PC-9 (cell line): Measurements from ENCODE around the gene CAPZA2. TPM values are rescaled to one million over a fixed set of nuclear protein-coding genes. Genes with fewer than 3 reads are reported as not detected.

Source experiments
- BruUV-seq: library from RNA; stranded (reverse); fragments of 400-500 nt; replicated peaks from 2 replicates; lab custom pipeline; 2021; lab: Mats Ljungman, UMichigan
- CTCF ChIA-PET: fragments of 300-600 bp; sonication (Branson Sonifier 250); formaldehyde crosslinking; loops from one replicate; lab custom pipeline; 2022; ENCODE audit warnings: antibody characterized with exemption; lab: Charles Lee
- POLR2A ChIA-PET: fragments of 300-600 bp; sonication (Branson Sonifier 250); formaldehyde crosslinking; loops from one replicate; lab custom pipeline; 2022; ENCODE audit warnings: antibody characterized with exemption; ENCODE audit not compliant: unreplicated experiment; lab: Charles Lee
- DNase-seq, 2 experiments: peaks; one replicate each; pipeline versions ENCODE4 v3.0.0 to v3.0.0-alpha.2; 2015 to 2022; ENCODE audit warnings: mixed read lengths in 1 of 2
- H2AFZ ChIP-seq: fragments of 200-600 bp; sonication (generic); 2 replicates; pipeline ENCODE4 v1.8.1; 2017; ENCODE audit warnings: antibody characterized with exemption
- H3F3A ChIP-seq: fragments of 200-600 bp; sonication (generic); 2 replicates; pipeline ENCODE4 v1.8.1; 2017; ENCODE audit warnings: antibody characterized with exemption, mild to moderate bottlenecking, low read depth; ENCODE audit not compliant: insufficient read depth
- H3K27ac ChIP-seq: fragments of 200-600 bp; sonication (generic); 2 replicates; pipeline ENCODE4 v1.6.1; 2016; ENCODE audit warnings: mixed run types
- H3K27me3 ChIP-seq: fragments of 200-600 bp; sonication (generic); 2 replicates; pipeline ENCODE4 v1.6.1; 2016; ENCODE audit warnings: low read depth, mixed run types; ENCODE audit not compliant: insufficient read depth
- H3K36me3 ChIP-seq: fragments of 200-600 bp; sonication (generic); 2 replicates; pipeline ENCODE4 v1.6.1; 2016; ENCODE audit warnings: low read depth, mixed run types
- H3K4me1 ChIP-seq: fragments of 200-600 bp; sonication (generic); replicated peaks from 2 replicates; pipeline ENCODE4 v1.6.1; 2016; ENCODE audit warnings: mixed run types; ENCODE audit not compliant: insufficient read depth
- H3K4me2 ChIP-seq: fragments of 200-600 bp; sonication (generic); 2 replicates; pipeline ENCODE4 v1.6.1; 2017; ENCODE audit warnings: mixed run types
- H3K4me3 ChIP-seq: fragments of 200-600 bp; sonication (generic); 2 replicates; pipeline ENCODE4 v1.6.1; 2016; ENCODE audit warnings: mixed run types
- H3K79me2 ChIP-seq: fragments of 200-600 bp; sonication (generic); 2 replicates; pipeline ENCODE4 v1.6.1; 2017; ENCODE audit warnings: low read depth, mixed run types
- H3K9me2 ChIP-seq: fragments of 200-600 bp; sonication (generic); 2 replicates; pipeline ENCODE4 v1.8.1; 2017; ENCODE audit warnings: mild to moderate bottlenecking; ENCODE audit not compliant: insufficient read depth
- H3K9me3 ChIP-seq: fragments of 200-600 bp; sonication (generic); 2 replicates; pipeline ENCODE4 v1.8.1; 2016; ENCODE audit warnings: low read depth; ENCODE audit not compliant: insufficient read depth
- H4K20me1 ChIP-seq: fragments of 200-600 bp; sonication (generic); 2 replicates; pipeline ENCODE4 v1.8.1; 2017; ENCODE audit not compliant: insufficient read depth
- EZH2 ChIP-seq: fragments of 200-600 bp; sonication (generic); IDR thresholded peaks from 2 replicates; pipeline ENCODE4 v1.8.0; 2017; ENCODE audit warnings: antibody characterized with exemption, low read depth
- intact Hi-C: fragments of 100-400 bp; cut with micrococcal nuclease; formaldehyde crosslinking; loops from one replicate; pipeline ENCODE4 v1.10.0; 2022; ENCODE audit not compliant: unreplicated experiment
- total RNA-seq: library from RNA; stranded (reverse); gene quantifications from 2 replicates; pipeline ENCODE4 v1.2.3, GENCODE V29; 2021
- TF ChIP-seq, protein P1 (sequence below): fragments of 200-600 bp; sonication (generic); conservative IDR thresholded peaks from 2 replicates; pipeline ENCODE4 v1.6.1; 2017; ENCODE audit warnings: mixed run types, antibody characterized with exemption, mild to moderate bottlenecking, moderate library complexity

CAPZA2 gene
- total RNA-seq, 1 experiment from 2014 or later, result 171 TPM

DNA sequence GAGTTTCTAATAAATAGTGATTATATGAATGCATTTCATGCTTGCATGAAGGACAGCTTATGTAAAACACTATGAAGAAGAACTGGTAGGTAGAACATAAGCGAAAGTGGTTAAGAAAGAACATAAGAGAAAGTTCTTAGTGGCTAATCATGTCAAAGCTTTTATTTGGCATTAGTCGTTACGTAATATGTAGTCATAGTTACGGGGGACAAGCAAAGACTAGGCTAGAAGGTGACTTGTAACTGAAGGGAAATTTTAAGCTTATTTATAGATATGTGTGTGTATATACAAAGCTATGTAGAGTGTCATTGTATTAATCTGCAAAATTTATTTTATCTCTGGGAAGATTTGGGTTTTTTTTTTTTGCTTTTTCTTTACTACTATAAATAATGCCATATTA is 36.9 kb downstream of the CAPZA2 start:
- ChIA-PET POLR2A (no interaction called here), CTCF (no interaction called here)
- TF ChIP-seq, protein P1, sequence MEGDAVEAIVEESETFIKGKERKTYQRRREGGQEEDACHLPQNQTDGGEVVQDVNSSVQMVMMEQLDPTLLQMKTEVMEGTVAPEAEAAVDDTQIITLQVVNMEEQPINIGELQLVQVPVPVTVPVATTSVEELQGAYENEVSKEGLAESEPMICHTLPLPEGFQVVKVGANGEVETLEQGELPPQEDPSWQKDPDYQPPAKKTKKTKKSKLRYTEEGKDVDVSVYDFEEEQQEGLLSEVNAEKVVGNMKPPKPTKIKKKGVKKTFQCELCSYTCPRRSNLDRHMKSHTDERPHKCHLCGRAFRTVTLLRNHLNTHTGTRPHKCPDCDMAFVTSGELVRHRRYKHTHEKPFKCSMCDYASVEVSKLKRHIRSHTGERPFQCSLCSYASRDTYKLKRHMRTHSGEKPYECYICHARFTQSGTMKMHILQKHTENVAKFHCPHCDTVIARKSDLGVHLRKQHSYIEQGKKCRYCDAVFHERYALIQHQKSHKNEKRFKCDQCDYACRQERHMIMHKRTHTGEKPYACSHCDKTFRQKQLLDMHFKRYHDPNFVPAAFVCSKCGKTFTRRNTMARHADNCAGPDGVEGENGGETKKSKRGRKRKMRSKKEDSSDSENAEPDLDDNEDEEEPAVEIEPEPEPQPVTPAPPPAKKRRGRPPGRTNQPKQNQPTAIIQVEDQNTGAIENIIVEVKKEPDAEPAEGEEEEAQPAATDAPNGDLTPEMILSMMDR, result no peak
- no peak for TF ChIP-seq EZH2
- Histone ChIP-seq H3K4me2 (no peak overlapping the region), H3K9me2 (no peaks in the 10 kb centered on the region), H3F3A (peaks cover 31% of the 10 kb centered on the region), H3K36me3 (peaks cover 26% of the 10 kb centered on the region), H3K27ac (no peak overlapping the region), H3K27me3 (no peaks in the 10 kb centered on the region), H3K4me1 (no peaks in the 10 kb centered on the region), H3K9me3 (0 out of 2 replicates have a peak, but pooled peaks cover 7% of the 10 kb centered on the region), H3K4me3 (no peak overlapping the region), H4K20me1 (no peaks in the 10 kb centered on the region), H3K79me2 (0 out of 2 replicates have a peak, but pooled peaks cover 3% of the 10 kb centered on the region), H2AFZ (no peak overlapping the region)
- intact Hi-C loops, result no loop called here
- BruUV-seq, result no TSS peak
- DNase-seq, result no peak

DNA sequence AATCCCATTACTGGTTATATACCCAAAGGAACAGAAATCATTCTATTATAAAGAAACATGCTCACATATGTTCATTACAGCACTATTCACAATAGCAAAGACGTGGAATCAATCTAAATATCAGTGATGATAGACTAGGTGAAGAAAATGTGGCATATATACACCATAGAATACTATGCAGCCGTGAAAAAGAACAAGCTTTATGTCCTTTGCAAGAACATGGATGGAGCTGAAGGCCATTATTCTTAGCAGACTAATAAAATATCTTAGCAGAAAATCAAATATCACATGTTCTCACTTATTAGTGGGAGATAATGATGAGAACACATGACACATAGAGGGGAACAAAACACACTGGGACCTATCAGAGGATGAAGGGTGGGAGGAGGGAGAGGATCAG is 38.8 kb downstream of the CAPZA2 start:
- Histone ChIP-seq H3K27ac (no peak overlapping the region), H2AFZ (no peak overlapping the region), H3K4me1 (no peaks in the 10 kb centered on the region), H3K9me2 (no peaks in the 10 kb centered on the region), H3K4me2 (no peak overlapping the region), H3F3A (peaks cover 29% of the 10 kb centered on the region), H3K79me2 (0 out of 2 replicates have a peak, but pooled peaks cover 8% of the 10 kb centered on the region), H3K36me3 (peaks cover 38% of the 10 kb centered on the region), H3K4me3 (no peak overlapping the region), H4K20me1 (no peaks in the 10 kb centered on the region), H3K27me3 (no peaks in the 10 kb centered on the region), H3K9me3 (0 out of 2 replicates have a peak, but pooled peaks cover 7% of the 10 kb centered on the region)
- intact Hi-C loops, result no loop called here
- CTCF ChIA-PET, result no interaction called here
- TF ChIP-seq EZH2, result no peak
- TF ChIP-seq, protein P1, result no peak
- no peak for DNase-seq
- no TSS peak for BruUV-seq
- POLR2A ChIA-PET, result no interaction called here

DNA sequence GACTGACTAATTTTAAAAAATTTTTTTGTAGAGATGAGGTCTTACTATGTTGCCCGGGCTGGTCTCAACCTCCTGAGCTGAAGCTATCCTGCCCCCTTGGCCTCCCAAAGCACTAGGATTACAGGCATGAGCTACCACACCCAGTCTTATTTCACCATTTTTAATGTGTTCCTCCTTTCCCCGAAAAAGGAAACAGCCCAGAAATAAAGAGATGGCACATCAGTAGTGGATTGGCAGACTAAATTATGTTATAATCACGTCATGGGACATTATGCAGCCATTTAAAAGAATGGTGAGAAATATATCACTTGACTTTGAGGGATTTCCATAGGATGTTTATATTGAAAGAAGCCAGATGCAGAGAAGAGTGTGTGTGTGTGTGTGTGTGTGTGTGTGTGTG is 40.5 kb downstream of the CAPZA2 start:
- no peak for TF ChIP-seq EZH2
- TF ChIP-seq, protein P1, result no peak
- no TSS peak for BruUV-seq
- DNase-seq, result no peak
- Histone ChIP-seq H3K4me2 (no peak overlapping the region), H3K4me3 (no peak overlapping the region), H3F3A (peaks cover 33% of the 10 kb centered on the region), H2AFZ (no peak overlapping the region), H3K9me2 (no peaks in the 10 kb centered on the region), H3K27me3 (no peaks in the 10 kb centered on the region), H4K20me1 (0 out of 2 replicates have a peak, but pooled peaks cover 4% of the 10 kb centered on the region), H3K4me1 (no peaks in the 10 kb centered on the region), H3K27ac (no peak overlapping the region), H3K9me3 (0 out of 2 replicates have a peak, but pooled peaks cover 7% of the 10 kb centered on the region), H3K79me2 (0 out of 2 replicates have a peak, but pooled peaks cover 5% of the 10 kb centered on the region), H3K36me3 (peaks cover 42% of the 10 kb centered on the region)
- intact Hi-C loops, result no loop called here
- CTCF ChIA-PET, result no interaction called here
- POLR2A ChIA-PET, result no interaction called here
